ENCODE data around the gene PPP2R2D.
"Not testable (repeated sequence)": the region's sequence is repeated elsewhere in the genome, so short reads cannot be mapped to it uniquely, and the experiment has no call there.

The PPP2R2D gene

DNA sequence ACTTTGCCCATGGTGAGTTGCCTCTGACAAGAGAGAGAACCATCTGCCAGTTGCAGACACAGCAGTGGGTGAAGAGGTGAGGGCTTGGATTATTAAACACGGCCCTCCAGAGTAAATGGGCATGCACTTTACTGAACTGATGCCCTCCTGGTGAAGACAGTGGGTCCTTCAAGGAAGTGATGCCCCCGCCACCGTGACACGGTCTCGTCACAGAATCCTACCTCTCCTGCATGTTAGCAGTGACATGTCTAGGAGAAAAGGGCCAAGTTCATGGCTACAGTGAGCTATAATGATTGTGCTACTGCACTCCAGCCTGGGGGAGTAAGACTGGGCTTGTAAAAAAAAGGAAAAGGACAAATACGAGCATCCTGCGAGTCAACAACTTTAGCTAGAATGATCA lies 78.5 kb downstream of the PPP2R2D start:
- DNase-seq: no peak

DNA sequence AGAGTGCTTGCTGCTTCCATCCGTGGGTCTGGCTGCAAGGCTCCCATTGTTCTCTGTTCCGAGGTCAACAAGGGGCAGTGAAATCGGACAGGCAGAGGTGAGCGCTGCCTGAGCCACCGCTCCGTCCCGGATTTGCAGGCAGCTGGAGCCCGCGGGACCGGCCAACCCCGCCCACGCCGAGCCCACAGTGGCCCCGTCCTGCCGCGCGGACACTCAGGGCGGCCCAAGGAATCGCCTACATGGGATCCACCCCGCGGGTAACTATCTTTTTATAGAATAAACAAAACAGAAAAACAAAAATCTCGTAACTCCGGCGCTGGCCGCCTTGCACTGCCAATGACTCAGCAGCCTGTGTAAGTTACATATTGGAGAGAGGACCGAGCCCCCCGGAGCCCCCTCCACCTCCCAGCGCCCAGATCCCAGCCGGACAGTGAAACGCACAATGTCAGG lies 79.0 kb downstream of the PPP2R2D start:
- no peak for DNase-seq

DNA sequence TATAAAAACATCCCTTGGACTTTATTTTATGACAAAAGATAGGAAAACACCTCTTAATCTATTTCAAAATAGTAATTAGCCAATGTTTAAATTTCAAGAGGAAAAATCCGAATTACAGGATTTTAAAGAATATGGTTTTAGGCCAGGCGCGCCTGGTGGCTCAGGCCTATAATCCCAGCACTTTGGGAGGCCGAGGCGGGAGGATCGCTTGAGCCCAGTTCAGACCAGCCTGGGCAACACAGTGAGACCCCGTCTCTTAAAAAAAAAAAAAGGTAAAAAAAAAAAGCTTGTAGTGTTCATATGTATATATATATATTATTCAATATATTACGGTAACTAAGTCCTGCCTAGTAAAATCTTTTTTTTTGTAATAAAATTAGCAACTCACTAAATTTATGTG lies 79.5 kb downstream of the PPP2R2D start:
- DNase-seq: no peak

DNA sequence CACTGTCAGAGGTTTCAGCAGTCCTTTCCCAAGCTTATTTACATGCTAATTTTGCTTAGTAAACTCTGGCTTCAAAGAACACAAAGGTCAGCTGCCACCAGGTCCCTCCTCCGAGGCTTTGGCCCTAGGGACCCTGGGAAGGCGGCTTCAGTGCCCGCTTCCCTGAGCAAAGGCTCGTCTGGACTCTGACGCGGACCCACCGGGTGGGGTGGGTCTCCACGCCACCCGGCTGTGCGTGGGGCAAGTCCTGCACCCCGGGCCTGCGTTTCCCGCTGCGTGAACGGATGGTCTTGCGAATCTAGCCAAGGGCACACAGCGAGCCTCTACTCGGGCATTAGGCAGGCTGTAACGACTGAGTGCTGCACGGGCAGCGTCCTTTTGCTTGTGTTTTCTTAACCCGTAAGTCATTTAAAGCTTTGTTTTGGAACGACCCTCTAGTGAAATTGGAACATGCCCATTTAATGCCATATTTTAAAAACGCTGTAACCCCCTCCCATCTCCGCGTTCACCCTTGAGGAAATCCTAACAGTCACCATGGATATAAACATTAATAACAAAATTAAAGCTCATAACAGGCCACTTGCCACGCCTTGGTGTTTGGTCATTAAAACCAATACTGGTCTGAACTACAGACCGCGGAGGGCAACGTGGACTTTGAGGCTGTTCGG lies 80.1 kb downstream of the PPP2R2D start:
- DNase-seq: no peak

DNA sequence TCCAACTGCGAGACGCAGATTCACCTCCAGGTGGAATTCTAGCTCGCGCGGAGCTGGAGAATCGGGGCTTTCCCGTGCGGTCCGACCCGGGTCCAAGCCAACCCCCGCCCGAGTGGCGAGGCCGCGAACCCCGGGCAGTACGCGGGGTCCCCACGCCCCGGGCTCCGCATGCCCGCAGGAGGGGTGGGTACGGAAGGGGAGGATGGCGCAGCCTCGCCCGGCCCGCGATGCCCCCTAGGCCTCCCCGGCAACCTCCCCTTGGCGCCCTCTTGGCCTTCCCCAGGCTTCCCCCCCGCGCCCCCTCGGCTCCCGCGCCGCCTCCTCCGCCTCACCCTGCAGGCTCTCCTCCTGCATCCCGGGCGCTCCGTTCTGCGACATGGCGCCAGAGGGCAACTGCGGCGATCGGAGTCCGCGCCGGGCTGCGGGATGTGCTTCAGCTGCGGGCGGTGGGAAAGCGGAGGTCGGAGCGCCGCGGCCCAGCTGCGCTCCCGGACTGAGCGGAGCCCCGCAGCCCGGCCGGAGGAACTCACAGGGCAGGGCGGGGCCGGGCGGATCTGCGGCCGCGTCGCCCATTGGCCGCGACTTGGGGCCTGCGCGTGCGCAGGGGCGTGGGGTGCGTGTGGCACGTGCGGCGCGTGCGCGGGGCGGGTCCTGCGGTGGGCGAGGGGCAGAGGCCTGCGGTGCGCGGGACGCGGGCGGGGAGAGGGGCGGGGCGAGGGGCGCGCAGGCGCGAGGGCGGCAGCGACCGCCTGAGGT lies 80.8 kb downstream of the PPP2R2D start, which contains the start of gene BNIP3:
Gene BNIP3, minus strand, starts transcription at position 495 of the 756 bp plus-strand sequence. Its CDS starts 117 bp downstream, at position 378.
- DNase-seq: no peak

DNA sequence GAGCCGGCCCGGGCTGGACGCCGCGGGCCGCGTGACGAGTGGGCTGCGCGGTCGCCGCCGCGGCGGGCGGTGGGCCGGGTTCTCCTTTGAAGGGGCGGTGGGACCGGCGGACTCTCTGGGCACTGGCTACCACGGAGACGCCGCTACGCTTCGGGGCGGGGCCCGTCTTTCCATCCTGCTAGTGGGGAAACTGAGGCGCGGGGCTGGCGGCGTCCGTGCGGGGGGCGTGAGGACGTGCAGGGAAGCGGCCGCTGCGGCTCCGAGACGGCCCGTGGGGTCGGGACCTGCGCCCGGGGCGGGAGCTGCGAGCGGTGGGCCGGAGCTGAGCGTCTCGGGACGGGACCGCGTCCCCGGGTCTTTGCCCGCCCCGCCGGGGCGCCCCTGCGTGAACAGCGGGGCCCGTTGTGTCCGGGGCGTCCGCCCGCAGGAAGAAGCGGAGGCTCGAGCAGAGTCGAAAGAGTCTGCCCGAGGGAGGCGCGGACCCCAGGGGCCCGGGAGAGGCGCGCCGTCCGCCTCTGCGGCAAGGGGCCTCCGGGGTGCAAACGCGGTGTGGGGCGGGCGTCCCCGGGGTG lies 81.5 kb downstream of the PPP2R2D start:
- no peak for DNase-seq

DNA sequence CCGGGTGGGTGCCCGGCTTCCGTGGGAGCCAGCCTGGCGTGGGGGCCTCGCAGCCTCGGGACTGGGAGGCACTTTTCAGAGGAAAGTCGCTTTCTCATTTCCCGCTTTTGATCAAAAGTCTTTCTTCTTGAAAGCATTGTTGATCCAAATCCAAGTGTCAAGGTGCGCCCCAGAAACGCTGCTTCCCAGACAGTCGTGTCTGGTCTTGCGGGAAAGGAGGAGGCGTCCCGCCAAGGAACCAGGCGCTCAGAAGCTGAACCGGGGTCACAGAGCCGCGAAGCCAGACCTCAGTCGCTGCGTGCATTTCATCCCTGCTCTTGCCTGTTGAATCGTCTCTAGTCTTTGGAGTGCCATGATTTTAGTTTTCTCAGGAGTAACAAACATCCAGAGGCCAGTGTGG lies 82.0 kb downstream of the PPP2R2D start:
- no peak for DNase-seq

DNA sequence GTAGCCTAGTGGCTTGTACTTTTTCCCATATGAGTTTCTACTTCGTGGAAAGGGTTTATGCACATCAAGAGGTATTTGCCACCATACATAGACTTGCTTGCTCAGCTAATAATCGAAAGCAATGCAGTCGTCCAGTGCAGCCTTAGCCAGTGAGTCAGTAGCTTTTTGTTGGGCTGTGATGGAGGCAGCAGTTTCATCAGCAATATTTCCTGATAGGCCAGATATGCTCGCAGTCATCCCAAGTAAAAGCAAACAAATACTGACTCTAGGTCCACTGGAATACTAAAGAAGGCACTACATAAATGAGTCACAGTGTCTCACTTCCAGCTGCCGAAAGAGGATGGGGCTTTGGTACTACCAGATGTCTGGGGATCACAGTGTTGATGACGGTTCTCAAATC lies 83.0 kb downstream of the PPP2R2D start:
- no peak for DNase-seq

DNA sequence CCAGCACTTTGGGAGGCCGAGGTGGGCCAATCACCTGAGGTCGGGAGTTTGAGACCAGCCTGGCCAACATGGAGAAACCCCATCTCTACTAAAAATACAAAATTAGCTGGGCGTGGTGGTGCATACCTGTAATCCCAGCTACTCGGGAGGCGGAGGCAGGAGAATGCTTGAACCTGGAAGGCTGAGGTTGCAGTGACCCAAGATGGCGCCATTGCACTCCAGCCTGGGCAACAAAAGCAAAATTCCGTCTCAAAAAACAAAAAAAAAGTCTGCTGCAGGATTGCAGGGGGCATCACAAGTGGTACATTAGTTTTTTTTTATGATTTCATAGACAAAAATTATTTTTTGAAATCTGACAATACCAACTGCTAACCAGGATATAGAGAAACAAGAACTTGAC lies 86.0 kb downstream of the PPP2R2D start:
- DNase-seq: not testable (repeated sequence)

DNA sequence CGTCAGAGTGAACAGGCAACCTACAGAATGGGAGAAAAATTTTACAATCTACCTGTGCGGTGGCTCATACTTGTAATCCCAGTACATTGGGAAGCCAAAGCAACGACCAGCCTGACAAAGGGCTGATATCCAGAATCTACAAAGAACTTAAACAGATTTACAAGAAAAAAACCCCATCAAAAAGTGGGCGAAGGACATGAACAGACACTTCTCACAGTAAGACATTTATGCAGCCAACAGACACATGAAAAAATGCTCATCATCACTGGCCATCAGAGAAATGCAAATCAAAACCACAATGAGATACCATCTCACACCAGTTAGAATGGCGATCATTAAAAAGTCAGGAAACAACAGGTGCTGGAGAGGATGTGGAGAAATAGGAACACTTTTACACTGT lies 86.5 kb downstream of the PPP2R2D start:
- not testable (repeated sequence) for DNase-seq

DNA sequence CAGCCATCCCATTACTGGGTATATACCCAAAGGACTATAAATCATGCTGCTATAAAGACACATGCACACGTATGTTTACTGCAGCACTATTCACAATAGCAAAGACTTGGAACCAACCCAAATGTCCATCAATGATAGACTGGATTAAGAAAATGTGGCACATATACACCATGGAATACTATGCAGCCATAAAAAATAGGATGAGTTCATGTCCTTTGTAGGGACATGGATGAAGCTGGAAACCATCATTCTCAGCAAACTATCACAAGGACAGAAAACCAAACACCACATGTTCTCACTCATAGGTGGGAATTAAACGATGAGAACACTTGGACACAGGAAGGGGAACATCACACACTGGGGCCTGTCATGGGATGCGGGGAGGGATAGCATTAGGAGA lies 87.0 kb downstream of the PPP2R2D start:
- not testable (repeated sequence) for DNase-seq

DNA sequence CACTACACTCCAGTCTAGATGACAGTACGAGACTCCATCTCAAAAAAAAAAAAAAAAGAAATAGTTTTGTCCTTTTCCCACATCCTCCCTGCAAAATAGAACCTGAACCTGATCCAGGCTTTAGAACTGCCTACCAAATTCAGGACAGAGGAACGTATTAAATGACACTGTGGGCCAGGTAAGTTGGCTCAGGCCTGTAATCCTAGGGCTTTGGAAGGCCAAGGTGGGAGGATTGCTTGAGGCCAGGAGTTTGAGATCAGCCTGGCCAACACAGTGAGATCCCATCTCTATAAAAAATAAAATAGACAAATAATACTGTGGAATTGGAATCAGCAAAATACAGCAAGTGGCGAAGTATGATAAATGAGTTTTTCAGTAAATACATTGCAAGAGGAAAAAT lies 90.9 kb downstream of the PPP2R2D start:
- DNase-seq: no peak

DNA sequence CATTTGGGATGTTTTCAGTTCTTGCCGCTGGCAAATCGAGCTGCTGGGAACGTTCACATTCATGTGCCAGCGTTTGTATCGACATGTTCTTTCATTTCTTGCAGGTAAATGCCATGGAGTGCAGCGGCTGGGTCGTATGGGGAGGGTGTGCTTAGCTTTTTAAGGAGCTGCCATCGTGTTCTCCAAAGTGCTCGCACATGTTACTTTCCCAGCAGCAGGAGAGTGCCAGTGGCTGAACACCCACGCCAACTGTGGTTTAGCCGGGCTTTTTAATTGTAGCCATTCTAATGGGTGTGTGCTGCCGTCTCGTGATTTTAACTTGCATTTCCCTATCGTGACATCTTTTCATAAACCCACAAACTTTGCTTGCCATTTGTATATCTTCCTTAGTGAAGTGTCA lies 92.5 kb downstream of the PPP2R2D start:
- no peak for DNase-seq

DNA sequence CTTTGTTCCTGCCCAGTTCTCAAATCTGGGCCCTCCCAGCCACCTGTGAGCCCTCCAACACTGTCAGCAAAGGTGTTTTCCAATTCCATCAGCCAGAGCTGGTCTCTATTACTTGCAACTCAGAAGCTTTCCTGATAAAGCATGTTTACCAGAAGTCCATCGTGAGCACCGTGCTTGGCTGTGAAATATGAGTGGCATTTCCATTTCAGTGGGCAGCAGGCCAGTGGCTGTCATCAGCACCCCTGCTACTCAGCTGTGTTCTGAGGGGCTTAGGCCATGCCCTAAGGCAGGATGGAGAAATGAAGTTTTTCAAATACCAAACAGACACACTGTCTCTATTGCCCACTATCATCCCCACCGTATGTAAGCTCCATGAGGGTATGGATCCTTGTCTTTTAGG lies 93.6 kb downstream of the PPP2R2D start:
- DNase-seq: no peak

DNA sequence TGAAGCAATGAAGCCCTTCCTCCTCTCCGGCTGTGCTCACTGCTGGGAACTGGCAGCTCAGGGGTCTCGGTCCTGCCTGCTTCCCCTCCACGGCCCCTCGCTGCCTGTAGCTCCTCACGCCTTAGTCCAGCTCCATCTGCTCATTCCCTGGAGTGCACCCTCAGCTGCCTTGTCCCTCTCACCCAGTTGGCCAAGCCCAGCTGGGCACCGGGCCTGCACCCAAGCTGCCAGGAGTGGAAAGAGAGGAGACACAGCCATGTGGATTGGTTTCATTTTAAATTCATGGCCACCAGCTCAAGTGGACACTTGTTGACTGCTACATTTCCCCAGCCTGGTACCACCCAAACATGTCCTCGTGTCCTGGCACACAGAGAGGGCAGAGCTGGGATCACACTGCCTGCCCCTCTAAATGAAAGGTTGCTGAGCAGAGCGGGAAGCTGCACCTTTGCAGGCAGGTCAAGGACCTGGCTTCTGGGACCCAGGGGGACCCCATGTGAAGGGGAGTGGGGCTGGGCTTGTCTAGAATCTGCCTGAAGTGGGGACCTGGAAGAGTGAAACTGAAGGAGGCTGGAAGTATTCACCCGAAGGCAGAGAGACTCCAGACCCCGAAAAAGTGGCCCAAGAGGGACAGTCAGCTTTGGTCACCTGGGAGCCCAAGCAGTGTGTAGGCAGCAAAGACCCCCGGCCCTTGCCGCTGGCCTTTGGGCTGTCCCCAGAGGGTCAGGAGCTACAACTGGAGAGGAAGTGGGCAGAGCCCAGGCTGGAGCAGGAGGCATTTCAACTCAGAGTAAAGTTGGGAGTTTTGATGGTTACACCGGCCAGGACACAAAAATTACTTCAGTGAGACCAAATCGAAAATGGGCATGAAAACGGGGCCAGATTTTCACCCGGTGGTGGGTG lies 95.9 kb downstream of the PPP2R2D start:
- DNase-seq: no peak

DNA sequence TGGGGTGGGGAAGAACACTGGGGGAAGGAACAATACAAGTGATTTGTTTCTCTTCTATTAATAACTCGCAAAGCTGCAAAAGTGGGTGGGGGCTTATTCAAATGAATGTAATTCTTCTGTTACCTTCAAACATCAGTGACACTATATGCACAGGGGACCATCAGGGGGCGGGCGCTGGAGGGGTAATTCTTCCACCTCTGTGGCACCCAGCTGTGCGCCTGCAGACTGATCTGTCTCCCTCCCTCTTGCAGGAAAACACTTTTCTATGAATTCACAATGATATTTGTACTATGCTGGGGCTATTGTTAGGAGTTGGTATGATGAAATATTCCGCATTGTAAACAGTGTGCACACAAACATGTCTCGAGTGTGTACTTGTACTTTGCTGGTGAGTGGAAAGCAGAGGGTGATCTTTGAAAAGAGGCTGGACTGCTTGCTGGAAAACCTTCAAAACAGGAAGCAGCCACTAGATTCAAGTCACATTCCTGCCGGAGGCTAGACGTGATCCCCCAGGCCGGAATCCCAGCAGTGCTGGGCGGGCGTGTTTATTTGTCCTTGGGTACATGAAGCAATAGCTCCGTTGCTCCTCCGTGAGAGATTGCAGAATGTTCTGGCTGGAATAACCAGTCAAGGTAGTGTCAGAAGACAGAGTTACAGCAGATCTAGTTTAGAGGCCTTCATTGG lies 96.7 kb downstream of the PPP2R2D start:
- DNase-seq: no peak

DNA sequence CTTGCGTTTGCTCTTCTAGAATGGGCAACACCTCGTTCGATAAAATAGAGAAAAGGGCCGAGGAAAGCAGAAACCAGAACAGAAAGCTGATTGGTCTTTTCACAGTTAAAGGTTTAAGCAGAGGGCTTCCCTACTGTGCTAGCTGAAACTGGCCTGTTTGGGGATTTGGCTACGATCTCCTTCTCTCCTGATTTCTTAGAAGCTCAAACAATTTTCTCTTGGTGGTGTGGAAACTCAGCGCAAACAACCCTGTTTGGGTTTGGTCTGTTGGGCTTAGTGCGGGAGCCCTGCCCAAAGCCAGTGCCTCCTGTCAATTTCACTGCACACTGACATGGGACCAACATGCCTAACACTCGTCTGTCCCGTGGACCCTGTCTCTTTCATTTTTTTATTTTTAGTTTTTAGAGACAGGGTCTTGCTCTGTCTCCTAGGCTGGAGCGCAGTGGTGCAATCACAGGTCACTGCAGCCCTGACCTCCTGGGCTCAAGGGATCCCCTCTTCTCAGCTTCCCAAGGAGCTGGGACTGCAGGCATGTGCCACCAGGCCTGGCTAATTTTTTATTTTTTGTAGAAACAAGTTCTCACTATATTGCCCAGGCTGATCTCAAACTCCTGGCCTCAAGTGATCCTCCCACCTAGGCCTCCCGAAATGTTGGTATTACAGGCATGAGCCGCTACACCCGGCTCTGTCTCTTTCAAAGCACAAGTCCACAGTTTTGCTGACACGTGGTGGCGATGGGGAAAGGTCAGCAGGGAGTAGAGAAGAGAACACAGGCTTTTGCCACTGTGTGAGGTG lies 97.4 kb downstream of the PPP2R2D start:
- DNase-seq: no peak

DNA sequence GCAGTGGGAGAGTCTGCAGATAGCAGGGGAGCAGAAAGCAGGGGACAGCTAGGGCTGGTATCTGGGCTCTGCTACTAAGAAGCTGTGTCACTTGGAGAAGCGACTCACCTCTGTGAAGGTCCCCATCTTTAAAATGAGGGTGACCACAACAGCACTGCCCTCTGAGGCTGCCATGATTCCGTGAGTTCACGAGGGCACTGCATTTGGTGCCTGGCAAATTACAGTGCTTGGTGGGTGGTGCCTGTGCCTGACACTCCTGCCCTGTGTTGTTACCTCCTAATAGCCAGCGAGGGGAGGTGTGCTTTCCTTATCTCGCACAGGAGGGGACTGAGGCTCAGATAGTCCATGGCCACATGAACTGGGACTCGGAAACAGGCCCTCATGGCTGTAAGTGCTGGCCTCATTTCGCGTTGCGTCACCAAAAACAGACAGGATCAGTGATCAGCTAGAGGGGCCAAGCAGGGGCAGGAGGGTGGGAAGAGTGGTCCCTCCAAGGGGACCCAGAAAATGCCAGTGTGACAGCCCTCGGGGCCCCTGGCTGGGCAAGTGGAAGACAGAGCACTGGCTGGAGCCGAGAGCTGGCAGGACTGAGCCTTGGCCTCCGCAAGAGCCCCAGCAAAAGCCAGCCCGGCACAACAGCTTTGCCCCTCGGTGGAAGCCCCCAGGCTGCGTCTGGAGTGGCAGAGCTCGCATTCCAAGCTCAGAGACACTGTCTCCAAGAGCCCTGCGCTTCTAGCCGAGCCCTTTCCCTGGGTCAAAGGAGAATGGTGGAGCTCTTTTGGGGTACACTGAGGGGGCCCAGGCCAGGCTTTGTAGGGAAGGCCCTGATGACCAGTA lies 98.3 kb downstream of the PPP2R2D start:
- no peak for DNase-seq

DNA sequence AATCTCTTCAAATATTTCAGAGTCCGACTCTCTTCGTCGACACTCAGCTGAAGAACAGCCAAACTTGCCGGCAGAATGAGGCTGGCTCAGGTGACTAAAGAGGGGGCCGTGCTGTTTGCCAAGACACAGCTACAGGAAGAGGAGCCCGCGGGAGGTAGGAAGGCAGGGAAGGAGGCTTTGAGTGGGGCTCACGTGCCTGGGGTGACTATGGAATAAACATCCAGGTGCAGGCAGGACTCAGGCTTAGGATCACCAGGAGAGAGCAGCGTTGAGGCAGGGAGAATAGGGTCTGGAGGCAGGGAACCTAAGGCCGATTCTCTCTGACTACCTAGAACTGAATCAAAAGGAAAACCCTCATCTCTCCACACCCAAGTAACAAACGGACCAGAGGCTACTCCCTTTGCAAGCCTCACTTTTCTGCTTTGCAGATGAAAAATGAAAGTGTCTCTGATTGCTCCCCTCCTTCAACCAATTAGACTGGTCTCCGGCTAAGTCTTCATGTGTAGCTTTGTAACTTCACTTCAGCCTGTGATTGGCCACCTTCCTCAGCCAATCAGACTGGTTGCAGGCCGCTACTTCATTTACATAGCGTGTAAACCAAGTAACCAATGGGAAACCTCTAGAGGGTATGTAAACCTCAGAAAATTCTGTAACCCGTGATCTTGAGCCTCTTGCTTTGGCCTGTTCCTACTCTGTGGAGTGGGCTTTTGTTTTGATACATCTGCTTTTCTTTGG lies 100.6 kb downstream of the PPP2R2D start:
- no peak for DNase-seq

DNA sequence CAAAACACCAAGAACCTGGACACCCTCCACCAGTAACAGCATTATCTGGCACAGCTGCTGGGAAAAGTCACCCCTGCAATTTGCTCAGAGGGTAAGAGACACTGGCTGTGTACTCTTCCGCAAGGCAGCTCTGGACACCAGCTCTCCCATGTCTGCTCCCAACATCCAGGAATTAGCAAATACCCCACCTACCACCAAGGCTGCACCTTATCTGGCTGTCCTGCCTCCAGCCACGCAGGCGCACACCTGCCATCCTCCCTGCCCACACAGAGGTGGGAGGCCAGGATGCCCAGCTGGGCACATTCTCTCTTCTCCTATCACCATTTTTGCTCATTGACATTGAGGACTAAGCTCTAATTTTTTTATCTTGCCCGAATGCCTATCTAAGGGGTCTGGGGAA lies 101.2 kb downstream of the PPP2R2D start:
- DNase-seq: no peak
